CD4-positive, alpha-beta T cell treated with Interleukin-4 for 4 hours (primary cell): ENCODE data around the gene ARHGEF10L.

Source experiments
- DNase-seq: peaks from one replicate; pipeline ENCODE4 v3.0.0-alpha.2; 2020

The ARHGEF10L gene

DNA sequence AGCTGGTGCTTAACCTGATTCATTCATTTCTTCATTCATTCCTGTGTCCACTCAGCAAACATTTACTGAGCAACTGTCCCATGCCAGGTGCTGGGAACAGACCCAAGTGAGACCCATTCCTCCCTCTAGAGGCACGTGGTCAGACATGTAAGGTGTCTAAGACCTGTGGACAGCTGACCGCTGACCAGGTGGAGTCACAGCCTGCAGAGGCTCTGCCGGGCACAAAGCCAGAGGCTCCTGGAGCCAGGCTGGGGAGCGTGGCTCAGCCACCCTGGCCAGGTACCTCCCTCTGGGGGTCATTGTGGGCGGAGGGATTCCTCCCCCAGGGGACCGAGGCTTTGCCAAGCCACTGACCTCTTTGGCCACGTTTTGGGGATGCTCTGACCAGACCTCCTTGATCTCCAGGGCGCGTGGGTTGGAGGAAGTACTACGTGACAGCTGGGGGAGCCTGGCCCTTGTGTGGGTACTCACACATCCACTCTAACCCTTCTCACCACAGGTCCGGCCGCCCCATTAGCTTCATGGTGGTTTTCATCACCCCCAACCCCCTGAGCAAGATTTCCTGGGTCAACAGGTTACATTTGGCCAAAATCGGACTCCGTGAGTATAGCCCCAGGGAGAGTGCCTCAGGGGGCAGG lies 100.3 kb downstream of the ARHGEF10L start:
- no peak for DNase-seq

DNA sequence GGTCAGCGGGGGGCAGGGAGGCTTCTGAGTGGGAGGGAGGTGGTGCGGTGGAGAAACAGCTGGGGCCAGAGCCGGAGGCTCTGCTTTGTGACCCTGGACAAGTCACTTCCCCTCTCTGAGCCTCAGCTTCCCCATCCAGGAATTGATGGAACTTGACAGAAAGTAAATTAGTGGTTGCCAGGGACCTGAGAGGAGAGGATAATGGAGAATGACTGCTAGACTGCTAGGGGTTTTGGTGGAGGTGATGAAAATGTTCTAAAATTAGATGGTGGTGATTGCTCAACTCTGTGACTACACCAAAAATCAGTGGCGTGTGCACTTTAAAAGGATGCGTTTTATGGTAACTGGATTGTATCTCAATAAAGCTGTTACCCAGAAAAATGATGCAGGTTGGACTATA lies 100.9 kb downstream of the ARHGEF10L start:
- no peak for DNase-seq

DNA sequence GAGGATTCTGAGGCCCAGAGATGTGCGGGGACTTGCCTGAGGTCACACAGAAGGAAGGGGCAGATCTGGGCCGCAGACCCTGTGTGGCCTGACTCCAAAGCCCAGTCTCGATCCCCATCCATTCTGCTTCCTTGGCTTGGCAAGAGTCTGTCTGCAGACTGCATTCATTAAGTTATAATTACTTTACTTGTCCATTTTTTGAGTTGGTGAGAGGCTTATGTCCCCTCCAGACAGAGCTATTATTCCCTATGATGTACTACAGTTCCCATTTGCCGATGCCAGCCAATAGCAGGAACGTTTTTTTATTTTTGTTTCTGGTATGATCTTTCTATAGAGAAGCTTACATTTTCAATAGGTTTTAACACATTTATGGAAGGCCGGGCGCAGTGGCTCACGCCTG lies 101.5 kb downstream of the ARHGEF10L start:
- DNase-seq = no peak

DNA sequence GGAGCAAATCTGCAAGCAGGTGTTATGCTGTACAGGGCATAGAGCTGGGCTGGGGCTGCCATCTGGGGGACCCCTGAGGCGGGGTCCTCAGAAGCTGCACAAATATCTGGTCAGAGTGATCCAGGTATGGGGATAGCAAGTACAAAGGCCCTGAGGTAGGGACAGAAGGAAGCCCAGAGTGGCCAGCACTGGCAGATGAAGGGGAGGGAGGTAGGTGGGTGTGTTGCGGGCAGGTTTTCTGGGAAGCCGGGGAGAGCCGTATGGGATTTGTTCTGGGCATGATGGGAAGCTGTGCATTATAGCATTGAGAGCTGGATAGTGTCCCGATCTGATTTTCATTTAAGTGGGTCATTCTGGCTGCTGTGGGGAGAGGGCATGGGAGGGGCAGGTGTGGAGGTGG lies 102.7 kb downstream of the ARHGEF10L start:
- DNase-seq = no peak

DNA sequence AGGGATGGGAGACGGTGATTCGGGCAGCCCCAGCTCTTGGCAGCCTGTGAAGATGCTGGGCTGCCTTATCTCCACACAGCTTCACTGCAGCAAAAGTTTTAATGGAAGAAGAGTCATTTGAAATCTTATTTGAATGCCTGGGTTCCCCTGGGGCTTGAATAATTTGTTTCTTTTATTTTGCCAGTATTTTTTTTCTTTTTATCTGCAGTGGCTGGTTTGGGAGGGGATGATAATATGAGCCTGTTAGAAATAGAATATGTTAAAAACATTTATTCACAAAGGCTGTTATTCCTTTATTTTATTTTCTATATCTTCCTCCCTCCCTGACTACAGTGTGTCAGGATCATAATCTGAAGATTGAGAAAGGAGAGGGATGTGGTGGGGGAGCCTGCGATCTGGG lies 103.4 kb downstream of the ARHGEF10L start:
- no peak for DNase-seq

DNA sequence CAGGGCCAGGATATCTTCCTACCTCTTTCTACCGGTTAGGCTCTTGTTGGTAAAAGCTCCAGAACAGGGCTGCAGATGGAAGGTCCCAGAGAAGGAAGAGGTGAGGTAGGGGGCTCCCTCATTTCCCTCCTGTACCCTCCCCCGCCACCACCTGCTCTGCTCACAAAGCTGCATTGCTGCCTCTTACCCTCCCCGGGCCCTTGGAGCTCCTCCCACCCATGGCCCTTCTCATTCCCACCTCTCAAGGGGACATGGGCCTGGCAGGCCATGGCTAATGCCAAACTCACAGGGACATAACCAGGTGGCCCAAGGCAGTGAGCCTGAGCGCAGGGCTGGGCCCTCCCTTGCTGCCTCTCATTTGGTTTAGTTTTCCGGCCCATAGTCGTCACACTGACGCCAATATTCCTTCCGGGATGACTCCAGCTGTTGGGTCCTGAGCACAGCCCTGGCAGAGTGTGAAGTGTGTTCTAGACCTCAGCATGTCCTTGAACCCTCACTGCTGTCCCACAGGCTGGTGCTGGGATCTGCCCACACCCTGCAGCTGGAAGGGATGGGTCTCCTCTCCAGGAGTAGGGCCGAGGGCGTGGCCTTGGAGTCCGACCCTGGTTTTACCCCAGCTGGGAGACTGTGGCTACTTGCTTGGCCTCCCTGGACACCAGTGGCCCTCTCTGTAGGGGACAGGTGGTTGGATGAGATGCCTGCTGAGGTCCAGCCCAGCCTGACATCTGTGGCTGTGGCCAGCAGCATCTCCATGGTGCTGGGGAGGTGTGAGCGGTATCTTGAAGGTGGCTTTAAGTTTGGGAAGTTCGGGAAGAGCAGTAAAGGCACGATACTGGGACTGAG lies 104.6 kb downstream of the ARHGEF10L start:
- DNase-seq = no peak

DNA sequence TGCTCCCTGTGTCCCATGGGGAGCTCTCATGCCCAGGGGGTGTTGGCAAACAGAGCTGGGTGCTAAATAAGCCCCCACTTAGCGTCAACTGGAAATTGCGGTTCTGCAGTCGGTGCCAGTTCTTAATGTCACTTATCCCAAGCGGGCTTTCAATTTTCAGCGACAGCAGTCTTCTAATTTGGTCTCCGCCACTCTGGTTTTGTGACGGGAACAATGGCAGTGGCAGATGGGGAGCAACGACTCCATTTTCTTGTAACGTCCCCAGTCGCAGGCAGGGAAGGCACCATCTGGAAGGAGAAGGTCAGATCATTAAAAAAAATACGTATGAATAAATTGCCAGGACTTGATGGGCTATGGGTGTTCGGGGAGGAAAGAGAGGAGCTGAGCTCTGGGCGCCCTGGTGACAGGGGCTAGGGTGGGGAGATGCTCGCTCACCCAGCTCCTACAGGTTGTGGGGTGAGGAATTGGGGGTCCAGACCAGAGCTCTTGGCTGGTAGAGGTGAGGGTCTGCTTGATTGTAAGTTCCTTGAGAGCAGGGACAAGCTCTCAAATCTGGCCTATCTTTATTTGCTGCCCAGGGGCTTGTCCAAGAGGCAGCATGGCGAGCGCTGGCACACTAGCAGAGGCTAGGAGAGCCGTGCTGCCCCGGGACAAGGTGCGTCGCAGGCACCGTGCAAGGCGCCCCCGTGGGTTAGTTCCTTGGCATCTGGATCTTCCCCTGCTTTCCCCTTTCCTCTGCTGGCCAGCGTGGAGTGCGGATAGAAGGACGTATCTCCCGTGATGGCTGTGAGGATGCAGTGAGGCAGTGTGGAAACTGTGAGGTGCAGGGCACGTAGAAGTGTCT lies 105.8 kb downstream of the ARHGEF10L start:
- no peak for DNase-seq

DNA sequence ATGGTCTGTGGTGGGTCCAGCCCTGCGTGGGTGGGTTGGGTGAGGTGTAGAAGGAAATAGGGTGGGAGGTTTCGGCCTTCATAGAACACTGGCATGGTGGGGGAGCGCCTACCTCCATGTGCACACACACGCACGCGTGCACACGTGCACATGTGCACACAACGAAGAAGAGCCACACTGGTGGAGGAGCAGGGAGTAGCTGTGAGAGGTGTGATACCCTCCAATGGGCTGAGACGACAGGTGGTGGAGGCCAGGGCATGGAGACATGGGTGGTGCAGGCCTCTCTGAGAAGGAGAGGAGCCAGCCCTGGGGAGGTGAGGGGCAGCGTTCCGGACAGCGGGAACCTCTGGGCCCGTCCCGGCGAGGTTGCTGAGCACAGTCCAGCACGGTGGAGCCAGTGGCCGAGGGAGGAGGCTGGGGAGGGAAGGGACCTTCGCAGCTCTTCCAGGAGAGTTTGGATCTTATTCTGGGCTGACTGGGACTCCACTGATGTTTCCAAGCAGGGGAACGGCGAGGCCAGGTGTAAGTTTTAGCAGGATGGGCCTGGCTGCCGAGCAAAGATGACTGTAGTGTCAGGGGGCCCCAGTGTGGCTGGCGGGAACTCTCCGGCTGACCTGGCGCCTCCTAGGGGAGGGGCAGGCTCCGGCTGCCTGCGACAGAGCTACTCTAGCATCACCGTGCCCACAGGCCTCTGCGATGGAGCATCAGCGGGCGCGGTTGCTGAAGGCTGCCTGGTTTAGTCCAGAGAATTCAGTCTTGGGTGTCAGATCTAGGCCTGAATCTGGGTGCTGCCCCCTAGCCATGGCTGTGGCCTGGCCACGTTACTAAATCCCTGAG lies 107.2 kb downstream of the ARHGEF10L start:
- no peak for DNase-seq

DNA sequence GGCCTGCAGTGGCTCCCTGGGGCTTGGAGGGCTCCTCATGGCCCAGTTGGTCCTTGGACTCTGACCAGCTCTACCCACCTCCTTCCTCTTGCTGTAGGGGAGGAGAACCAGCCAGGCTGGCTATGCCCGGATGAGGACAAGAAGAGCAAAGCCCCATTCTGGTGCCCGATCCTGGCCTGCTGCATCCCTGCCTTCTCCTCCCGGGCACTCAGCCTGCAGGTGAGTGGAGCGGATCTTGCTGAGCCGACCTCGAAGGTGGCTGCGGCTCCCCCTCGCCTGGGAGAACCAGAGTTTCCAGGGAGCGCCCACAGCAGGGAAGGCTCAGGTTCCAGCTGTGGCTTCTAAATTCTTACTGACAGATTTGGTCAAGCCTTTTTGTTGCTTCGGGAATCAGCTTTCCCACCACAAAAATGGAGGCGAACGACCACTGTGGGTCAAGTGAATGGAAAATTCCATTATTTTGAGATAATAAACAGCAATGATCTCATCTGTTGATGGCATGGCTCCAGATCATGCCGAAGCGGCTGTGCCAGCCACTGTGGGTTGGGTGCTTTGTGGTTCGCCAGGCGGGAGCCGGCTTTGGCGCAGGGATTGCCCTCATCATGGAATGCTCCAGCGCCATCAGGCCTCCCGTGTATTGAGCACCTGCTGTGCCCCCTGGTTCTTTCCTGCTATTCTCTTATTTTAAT lies 109.1 kb downstream of the ARHGEF10L start:
- no peak for DNase-seq

DNA sequence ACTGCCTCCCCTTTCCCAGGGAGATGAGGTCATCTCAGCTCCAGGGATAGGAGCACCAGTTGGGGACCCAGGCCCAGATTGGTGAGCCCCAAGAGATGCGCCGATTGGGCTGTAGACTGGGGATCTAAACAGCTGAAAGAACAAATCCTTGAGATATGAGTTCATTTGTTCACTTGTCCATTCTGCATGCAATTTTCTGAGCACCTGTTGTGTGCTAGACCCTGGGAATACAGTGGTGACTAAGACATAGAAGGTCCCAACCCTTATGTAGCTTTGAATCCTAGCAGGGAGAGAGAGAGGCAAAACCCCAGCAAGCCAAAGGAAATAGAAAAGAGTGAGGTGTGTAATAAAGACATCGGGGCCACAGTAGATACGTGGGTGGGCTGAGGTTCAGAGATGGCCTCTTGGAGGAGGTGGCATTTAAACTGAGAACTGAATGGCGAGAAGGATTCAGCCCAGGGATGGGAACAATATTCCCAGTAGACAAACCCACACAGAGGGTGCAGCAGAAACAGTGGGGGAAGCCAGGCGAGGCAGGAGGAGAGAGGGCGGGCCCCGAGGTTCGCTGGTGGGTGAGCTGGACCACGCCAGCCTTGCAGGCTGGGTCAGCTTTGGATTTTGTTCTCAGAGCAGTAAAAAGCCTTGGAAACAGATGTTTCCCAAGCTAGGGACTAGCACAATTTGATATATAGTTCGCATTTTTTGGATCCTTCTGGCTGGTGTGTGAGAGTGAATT lies 110.0 kb downstream of the ARHGEF10L start:
- no peak for DNase-seq

DNA sequence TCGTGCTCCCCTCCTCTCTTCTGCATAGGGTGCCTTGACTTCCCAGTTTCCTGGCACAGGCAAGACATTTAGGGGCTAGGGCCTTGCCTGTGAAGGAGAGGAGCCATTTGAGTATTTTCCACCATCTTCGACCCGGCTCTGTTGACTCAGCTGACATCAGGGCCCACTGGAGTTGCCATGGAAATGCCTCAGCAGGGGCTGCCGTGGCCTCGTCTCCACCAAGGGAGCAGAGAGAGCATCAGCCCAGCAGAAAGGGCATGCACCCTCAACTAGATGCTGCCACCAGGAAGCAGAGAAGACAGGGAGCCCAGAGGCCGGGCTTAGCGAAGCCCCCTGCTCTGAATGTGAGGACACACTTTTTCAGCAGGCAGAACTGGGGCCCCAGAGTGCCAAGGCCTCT lies 113.8 kb downstream of the ARHGEF10L start:
- no peak for DNase-seq

DNA sequence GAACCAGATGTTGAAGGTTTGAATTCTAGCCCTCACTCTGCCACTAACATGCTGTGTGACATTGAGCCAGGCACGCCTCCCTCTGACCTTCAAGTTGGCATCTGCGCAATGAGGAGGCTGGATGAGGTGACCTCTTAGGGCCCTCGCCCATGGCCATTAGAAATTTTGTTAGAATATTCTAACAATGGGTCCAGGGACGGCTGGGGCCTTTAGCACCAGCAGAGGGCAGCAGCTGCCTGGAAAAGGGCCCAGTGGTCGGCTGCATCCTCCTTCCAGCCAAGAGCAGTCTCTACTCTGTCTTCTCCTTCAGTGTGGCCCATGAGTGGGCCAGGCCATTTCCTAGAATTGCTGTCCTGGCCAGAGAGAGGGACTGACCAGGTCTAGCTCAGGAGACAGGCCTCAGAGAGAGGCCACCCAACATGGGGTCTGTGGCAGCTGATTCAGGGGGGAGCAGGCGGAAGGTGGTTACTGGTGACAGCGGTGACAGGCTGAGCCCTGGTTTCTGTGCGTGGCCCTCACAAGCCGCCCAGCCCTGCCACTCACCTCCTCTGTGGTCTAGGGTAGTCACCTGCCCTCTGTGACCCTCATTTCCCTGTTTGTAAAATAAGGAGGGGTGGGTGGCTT lies 114.3 kb downstream of the ARHGEF10L start:
- DNase-seq = peak; percentile 5

DNA sequence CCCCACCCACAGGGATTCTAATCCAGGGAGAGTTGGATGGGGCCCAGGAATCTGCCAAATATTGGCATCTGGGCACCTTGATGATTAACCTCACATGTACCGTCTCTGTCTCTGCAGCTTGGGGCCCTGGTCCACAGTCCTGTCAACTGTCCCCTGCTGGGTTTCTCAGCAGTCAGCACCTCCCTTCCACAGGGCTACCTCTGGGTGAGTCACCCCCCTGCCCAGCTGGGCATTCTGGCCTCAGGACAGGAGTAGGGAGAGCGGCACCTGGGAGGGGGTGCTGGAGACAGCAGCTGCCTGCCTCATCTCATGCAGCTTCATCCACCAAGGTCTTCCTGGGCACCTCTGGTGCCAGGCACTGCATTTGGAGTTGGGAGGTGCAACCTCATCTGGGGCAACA lies 115.0 kb downstream of the ARHGEF10L start:
- no peak for DNase-seq

DNA sequence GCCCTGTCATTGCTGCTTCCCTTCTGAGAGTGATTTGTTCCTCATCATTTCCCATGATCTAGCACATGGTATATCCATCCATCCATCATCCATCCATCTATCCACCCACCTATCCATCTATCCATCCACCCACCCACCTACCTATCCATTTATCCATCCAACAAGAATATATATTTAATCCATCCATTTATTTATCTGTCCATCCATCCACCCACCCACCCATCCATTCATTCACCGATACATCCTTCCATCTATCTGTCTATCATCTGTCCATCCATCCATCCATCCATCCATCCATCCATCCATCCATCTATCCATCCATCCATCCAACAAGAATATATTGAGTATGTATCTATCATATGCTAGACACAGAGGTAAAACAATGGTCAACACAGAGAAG lies 115.7 kb downstream of the ARHGEF10L start:
- DNase-seq = no peak

DNA sequence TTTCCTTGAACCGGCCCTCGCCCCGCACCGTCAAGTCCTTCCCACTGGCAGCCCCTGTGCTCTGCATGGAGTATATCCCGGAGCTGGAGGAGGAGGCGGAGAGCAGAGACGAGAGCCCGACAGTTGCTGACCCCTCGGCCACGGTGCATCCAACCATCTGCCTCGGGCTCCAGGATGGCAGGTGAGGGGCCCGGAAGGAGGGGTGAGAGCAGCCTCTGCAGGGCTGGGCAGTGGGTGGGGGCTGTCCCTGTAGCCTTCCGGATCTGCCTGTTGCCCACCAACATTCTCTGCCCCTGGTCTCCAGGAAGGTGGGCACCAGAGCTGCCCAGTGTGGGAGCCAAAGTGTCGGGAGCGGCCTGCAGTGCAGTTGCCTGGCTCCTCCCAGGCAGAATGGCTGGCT lies 116.4 kb downstream of the ARHGEF10L start:
- no peak for DNase-seq

DNA sequence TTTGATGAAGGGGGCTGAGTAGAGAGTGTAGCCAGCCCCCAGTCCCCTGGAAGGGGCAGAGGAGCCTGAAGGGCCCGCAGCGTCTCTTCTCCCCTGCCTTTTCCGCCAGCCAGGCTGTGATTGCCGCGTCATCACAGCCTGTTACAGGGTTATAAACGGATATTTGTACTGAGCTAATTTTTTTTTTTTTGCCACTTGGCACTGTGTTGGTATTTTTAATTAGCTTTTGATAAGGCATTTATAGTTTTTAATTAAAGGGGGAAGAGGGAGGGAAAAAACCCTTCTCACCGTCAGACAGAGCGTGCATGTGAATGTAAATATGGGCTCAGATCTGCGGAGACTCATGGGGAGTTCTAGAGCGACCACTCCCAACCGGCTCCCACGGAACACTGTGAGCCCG lies 117.9 kb downstream of the ARHGEF10L start:
- DNase-seq = no peak

DNA sequence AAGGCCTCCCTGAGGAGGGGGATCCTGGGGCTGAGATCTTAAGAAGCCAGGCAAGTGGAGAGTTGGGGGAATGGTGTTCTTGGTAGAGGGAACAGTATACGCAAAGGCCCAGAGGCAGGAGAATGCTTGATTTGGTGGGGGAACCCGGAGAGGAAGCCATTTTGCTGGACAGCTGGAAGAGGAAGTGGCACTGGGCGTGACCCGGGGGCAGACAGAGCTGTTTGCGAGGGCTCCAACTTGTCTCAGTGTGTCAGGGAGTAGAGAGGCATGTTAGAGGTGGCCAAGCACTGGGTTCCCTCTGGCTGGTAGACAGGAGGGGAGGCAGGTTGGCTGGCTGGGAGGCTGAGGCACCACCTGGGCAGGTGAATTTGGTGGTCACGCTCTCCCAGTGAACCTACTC lies 119.3 kb downstream of the ARHGEF10L start:
- DNase-seq = no peak

DNA sequence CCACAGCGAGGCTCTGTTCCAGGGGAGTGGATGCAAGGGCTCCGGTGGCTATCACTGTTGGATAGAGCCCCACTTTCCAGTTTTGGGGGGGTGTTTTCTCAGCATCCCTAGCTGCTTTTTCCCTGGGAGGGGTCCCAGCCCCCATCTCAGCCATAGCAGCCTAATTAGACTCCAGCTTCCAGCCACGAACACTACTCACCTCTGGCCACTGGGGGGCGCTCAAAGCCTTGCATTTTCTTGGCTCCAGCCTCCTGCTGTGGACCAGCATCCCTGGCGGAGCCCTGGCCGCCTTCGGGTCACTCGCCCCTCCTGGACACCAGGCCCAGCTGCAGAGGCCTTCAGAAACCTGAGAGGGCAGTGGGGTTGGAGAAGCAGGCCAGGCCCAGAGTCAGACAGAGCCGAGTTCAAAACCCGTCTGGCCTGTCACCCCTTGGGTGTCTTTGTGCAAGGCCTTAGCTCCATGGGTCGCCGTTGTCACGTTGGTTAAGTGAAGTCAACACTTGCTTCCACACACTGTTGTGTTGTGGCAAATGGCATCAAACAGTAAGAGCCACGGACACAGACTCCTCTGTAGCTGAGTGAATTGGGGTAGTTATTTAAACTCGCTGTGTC lies 122.2 kb downstream of the ARHGEF10L start:
- peak; percentile 8 for DNase-seq

DNA sequence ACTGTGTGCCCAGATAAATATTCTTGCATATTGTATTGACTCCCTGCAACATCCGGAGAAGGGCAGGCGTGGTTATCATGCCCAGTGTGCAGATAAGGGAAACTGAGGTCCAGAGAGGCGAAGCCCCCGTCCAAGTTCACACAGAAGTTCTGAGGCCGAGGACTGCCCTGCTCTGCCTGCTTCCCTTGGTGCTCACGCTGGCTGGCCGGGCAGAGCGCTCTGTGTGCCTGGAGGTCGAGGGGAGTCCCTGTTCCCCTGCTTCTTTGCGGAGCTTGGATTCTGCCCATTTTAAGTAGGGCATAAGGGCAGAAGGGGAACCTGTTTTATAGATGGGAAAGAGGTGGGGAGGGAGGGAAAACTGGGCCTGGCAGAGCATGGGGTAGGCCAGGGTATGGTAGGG lies 122.8 kb downstream of the ARHGEF10L start:
- DNase-seq = no peak

DNA sequence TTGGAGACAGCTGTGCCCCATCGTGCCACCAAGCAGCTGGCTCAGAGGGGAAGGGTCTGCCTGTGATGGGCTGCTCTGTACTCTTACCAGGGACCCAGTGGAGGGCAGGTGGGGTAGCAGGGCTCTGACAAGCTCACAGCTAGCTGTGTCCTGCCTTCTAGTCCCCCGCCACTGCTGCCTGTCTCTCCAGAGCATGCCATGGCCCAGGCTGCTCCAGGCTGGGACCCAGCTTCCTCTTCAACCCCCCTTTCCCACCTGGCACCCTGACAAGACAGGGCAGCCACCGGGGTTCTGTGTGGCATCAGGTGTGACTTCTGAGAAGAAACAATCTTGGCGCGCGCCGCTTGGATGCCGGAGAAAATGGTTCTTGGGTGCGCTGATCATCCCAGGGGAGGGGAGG lies 123.3 kb downstream of the ARHGEF10L start:
- DNase-seq = no peak

DNA sequence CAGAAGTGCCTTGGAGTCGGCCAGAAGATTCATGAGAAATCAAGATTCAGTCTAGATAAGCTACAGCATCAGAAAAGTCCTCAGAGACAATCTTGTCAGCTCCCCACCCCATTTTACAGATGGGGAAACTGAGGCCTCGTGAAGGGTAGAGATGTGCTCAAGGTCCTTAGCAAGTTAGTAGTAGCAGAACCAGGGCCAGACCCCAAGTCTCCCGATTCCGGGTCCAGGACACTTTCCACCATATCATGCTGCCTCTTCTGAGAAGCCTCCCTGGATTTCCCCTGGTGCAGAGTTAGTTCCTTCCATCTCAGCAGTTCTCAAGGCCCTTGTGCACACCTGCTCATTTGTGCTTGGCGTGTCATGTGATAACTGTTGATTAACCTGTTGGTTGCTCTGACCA lies 124.1 kb downstream of the ARHGEF10L start:
- DNase-seq = no peak
